ENCODE measurements around the gene FMN1. TPM values are rescaled to one million over a fixed set of nuclear protein-coding genes. Genes with fewer than 3 reads are reported as not detected.

The FMN1 gene
- total and polyA plus RNA-seq, 2 of the 13 experiments (the other 11 are each of a cell fraction or from before 2014, with no cell fraction given), result 0.20 to 0.60 TPM

DNA sequence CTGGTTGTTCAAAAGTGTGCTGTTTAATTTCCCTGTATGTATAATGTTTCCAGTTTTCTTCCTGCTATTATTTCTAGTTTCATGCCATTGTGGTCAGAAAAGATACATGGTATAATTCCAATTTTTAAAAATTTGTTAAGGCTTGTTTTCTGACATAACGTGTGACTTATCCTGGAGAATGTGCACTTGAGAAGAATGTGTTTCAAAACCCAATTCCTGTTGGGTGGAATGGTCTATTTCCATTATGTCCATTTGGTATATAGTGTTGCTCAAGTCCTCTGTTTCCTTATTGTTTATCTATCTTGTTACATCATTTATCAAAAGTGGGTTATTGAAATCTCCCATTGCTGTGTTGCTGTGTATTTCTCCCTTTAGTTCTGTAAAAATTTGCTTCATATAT, 261.3 kb downstream of the FMN1 start (continued):
- TF ChIP-seq, protein P1, sequence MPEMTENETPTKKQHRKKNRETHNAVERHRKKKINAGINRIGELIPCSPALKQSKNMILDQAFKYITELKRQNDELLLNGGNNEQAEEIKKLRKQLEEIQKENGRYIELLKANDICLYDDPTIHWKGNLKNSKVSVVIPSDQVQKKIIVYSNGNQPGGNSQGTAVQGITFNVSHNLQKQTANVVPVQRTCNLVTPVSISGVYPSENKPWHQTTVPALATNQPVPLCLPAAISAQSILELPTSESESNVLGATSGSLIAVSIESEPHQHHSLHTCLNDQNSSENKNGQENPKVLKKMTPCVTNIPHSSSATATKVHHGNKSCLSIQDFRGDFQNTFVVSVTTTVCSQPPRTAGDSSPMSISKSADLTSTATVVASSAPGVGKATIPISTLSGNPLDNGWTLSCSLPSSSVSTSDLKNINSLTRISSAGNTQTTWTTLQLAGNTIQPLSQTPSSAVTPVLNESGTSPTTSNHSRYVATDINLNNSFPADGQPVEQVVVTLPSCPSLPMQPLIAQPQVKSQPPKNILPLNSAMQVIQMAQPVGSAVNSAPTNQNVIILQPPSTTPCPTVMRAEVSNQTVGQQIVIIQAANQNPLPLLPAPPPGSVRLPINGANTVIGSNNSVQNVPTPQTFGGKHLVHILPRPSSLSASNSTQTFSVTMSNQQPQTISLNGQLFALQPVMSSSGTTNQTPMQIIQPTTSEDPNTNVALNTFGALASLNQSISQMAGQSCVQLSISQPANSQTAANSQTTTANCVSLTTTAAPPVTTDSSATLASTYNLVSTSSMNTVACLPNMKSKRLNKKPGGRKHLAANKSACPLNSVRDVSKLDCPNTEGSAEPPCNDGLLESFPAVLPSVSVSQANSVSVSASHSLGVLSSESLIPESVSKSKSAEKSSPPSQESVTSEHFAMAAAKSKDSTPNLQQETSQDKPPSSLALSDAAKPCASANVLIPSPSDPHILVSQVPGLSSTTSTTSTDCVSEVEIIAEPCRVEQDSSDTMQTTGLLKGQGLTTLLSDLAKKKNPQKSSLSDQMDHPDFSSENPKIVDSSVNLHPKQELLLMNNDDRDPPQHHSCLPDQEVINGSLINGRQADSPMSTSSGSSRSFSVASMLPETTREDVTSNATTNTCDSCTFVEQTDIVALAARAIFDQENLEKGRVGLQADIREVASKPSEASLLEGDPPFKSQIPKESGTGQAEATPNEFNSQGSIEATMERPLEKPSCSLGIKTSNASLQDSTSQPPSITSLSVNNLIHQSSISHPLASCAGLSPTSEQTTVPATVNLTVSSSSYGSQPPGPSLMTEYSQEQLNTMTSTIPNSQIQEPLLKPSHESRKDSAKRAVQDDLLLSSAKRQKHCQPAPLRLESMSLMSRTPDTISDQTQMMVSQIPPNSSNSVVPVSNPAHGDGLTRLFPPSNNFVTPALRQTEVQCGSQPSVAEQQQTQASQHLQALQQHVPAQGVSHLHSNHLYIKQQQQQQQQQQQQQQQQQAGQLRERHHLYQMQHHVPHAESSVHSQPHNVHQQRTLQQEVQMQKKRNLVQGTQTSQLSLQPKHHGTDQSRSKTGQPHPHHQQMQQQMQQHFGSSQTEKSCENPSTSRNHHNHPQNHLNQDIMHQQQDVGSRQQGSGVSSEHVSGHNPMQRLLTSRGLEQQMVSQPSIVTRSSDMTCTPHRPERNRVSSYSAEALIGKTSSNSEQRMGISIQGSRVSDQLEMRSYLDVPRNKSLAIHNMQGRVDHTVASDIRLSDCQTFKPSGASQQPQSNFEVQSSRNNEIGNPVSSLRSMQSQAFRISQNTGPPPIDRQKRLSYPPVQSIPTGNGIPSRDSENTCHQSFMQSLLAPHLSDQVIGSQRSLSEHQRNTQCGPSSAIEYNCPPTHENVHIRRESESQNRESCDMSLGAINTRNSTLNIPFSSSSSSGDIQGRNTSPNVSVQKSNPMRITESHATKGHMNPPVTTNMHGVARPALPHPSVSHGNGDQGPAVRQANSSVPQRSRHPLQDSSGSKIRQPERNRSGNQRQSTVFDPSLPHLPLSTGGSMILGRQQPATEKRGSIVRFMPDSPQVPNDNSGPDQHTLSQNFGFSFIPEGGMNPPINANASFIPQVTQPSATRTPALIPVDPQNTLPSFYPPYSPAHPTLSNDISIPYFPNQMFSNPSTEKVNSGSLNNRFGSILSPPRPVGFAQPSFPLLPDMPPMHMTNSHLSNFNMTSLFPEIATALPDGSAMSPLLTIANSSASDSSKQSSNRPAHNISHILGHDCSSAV (CRISPR knock-in tag; IDR thresholded peaks at IDR 0.05; ENCODE audit: borderline replicate concordance), result no peak
- TF ChIP-seq SCMH1 (CRISPR knock-in tag; IDR thresholded peaks at IDR 0.05; ENCODE audit: borderline replicate concordance) (no peak), HOXD1 (CRISPR knock-in tag; IDR thresholded peaks at IDR 0.05) (no peak), YEATS2 (CRISPR knock-in tag; IDR thresholded peaks at IDR 0.05; ENCODE audit: borderline replicate concordance) (no peak), ZIK1 (CRISPR knock-in tag; IDR thresholded peaks at IDR 0.05; ENCODE audit: borderline replicate concordance, low read depth) (no peak), ZNF629 (CRISPR knock-in tag; conservative IDR thresholded peaks at IDR 0.05) (no peak)
- TF ChIP-seq, protein P2, sequence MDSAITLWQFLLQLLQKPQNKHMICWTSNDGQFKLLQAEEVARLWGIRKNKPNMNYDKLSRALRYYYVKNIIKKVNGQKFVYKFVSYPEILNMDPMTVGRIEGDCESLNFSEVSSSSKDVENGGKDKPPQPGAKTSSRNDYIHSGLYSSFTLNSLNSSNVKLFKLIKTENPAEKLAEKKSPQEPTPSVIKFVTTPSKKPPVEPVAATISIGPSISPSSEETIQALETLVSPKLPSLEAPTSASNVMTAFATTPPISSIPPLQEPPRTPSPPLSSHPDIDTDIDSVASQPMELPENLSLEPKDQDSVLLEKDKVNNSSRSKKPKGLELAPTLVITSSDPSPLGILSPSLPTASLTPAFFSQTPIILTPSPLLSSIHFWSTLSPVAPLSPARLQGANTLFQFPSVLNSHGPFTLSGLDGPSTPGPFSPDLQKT (CRISPR knock-in tag; IDR thresholded peaks at IDR 0.05; ENCODE audit: borderline replicate concordance), result no peak

Measured in HepG2 (cell line).